Fibroblast of peridontal ligament (primary cell): ENCODE results near the gene C19orf53.
A peak's percentile ranks its signal among the peaks of the same experiment; 100 is the strongest.
"Not testable (repeated sequence)": the region's sequence is repeated elsewhere in the genome, so short reads cannot be mapped to it uniquely, and the experiment has no call there.

Source experiments
- DNase-seq: peaks from one replicate; pipeline ENCODE4 v3.0.0-alpha.2; 2010; ENCODE audit errors: extremely low read depth

The C19orf53 gene

DNA sequence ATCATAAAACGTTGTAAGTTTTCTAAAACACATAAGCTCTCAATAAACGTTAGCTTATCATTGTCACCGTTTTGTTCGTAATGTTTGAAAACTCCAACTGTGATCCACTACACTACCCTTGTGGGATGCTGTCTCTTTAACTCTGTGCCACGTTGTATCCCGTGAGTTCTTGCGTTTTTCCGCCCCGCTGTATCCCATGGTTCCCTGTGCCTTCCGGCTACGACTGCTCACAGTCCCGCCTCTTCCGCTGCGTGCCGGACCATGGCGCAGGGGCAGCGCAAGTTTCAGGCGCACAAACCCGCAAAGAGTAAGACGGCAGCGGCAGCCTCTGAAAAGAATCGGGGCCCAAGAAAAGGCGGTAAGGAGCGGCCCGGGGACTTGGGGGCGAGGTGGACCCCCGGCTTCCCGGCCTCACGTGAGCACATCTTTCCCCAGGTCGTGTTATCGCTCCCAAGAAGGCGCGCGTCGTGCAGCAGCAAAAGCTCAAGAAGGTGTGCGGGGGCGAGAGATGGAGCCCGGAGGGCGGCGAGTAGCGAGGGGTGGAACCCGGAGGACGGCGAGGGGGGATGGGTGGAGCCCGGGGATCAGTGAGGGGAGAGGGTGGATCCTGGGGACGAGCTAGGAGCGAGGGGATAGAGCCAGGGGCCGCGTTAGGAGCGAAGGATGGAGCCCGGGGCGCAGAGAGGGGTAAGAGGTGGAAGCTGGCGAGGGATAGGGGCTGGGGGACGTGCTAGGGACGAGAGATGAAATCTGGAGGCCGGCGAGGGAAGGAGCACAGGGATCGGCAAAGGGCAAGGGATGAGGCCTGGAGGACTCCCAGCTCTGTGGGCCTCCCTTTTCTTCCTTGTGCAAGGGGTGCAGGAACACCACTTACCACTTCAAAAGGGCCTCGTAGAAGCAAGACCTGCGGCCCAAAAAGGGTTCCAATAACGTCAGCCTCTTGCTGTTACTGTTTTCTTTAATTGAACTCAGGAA lies at the start of gene C19orf53:
C19orf53 (plus strand) TSS at position 240 of the 975 bp plus-strand sequence; CDS start at position 262, 22 bp downstream.
- peak; percentile 93 for DNase-seq

DNA sequence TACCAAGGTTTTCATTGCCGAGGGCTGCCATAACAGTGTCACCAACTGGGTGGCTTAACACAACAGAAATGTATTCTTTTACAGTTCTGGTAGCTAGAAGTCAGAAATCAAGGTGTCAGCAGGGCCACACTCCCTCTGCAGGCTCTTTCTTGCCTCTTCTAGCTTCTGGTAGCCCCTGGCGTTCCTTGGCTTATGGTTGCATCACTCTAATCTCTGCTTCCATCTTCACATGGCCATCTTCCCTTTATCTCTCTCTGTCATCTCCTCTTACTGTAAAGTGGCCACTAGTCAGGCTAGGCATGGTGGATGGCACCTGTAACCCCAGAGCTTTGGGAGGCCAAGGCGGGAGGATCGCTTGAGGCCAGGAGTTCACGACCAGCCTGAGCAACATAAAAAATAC lies 47.9 kb upstream of the C19orf53 start:
- no peak for DNase-seq

DNA sequence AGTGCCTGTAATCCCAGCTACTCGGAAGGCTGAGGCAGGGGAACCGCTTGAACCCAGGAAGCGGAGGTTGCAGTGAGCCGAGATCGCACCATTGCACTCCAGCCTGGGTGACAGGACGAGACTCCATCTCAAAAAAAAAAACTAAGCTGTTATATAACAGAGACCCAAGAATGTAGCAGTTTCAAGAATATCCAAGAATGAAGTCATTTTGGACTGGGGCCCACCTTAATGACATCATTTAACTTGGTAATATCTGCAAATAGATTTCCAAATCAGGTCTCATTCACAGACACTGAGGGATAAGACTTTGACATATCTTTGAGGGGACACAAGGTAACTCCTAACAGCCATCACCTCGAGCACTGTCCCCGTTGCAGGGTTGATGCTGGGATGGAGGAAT lies 46.5 kb upstream of the C19orf53 start:
- peak; percentile 90 for DNase-seq

GRCh38 chr19:13729859-13730258 lies 44.4 kb upstream of the C19orf53 start:
- peak; percentile 80 for DNase-seq

GRCh38 chr19:13731147-13731964 lies 42.9 kb upstream of the C19orf53 start:
- DNase-seq: peak; percentile 98

- DNase-seq: no peak
Observed at GRCh38 chr19:13732337-13732736, 41.9 kb upstream of the C19orf53 start.

DNA sequence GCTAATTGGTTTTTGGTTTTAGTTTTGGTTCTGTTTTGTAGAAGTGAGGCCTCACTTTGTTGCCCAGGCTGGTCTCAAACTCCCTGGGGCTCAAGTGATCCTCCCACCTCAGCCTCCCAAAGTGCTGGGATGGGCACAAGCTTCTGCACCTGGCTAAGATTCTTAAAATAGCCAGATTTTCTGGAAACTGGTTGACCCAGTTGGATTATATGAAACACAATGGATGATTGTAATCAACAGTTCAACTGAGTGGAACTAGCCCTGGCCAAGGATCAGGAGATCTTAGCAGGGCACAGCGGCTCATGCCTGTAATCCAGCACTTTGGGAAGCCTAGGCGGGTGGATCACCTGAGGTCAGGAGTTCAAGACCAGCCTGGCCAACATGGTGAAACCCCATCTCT lies 39.5 kb upstream of the C19orf53 start:
- no peak for DNase-seq

DNA sequence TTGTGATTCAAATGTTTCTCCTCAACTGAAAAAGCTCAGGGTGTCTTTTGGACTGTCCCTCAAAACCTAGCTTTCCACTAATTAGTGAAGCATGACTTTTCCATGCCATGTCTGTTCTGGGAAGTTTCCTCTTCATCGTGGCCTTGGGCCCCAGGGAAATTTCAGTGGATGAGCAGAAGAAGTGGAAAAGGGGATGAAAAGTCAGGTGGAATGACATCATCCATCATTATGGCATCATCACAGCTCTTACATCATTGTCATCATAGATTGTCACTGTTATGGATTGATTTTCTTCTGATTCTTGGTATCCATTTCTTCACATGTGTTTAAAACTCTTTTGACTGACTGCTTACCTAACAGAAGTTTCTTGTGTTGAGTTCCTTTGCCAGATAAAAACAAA lies 36.2 kb upstream of the C19orf53 start:
- DNase-seq: no peak

DNA sequence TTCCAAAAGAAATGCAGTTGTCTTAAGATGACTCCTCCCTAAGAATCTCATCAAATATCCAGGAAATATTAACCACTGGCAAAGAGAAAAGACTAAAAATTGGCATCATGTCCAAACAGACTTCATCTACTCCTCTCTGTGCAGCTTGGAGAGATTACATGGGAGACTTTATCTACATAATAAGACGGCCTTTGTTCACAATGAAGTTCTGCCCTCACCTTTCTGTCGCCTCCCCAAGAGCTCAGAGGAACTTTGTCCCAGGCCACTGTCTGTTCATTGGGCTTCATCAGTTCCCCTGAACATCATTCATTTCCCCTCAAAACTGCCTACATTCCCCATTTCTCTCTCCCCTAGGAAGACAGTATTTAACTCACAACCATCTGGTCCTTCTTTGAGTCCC lies 32.4 kb upstream of the C19orf53 start:
- no peak for DNase-seq

- DNase-seq: no peak
Observed at GRCh38 chr19:13742756-13743155, 31.5 kb upstream of the C19orf53 start.

- DNase-seq: no peak
Observed at GRCh38 chr19:13744174-13744573, 30.1 kb upstream of the C19orf53 start.

DNA sequence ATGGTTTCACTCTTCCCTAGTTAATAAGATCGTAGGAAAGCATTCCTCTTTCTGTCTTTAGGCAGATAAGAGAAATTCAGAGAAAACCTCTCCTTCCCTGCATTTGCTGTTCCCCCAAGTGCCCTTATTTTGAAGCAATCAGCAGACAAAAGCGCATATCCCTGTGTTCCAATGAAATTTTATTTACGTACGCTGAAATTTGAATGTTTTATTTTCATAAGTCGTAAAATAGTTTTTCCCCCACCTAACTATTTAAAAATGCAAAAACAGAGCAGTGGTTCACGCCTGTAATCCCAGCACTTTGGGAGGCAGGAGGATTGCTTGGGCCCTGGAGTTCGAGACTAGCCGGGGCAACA lies 27.2 kb upstream of the C19orf53 start:
- DNase-seq: no peak

DNA sequence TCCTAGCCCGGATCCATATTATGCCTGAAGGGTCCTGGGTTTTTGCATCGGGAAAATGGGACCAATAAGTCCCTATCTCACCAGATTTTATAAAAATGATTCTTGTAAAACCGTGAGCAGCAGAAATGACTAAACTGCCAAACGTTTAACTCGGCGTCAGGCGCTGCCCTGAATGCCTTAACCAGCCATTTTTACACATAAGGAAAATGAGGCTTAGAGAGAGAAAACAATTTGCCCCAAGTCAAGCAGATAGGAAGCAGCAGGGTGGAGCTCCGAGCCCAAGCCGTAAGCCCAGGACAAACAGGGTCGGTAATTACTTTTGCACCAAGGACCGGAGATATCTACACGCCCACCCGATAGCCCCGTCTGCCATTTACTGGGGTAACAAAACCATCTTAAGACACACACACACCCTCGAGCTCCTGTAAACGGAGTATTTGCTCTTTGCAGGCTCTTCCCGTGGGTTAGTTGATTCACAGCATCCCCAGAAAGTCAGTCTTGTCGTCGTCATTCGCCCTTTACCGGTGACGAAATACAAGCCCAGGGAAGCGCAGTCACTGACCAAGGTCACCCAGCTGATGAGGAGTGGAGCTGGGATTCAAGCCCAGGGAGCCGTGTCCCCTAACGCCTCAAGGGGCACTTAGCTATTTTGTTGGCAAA lies 26.0 kb upstream of the C19orf53 start:
- peak; percentile 55 for DNase-seq

DNA sequence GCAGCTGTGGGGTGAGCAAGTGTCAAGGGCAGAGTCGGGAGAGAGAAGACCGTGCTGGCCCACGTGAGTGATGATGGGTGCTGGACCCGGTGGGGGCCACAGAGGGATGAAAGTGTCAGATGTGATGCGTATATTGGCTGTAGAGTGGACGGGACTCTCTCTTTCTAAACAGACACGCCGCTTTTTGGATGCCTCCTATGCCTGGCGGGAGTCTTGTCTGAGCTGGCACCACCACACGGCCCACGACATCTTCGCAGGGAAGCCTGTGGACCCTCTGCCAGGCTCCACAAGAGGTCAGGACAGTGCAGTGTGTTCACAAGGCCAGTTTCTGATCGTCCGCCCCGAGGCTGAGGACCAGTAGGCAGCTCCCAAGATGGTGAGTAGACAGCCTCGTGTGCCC lies 22.8 kb upstream of the C19orf53 start:
- no peak for DNase-seq

DNA sequence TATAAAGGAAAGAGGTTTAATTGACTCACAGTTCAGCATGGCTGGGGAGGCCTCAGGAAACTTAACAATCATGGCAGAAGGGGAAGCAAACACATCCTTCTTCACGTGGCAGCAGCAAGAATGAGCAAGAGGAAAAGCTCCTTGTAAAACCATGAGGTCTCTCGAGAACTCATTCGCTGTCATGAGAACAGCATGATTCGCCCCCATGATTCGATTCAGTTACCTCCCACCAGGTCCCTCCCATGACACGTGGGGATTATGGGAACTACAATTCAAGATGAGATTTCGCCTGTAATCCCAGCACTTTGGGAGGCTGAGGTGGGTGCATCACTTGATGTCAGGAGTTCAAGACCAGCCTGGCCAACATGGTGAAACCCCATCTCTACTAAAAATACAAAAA lies 20.6 kb upstream of the C19orf53 start:
- not testable (repeated sequence) for DNase-seq

GRCh38 chr19:13756210-13756609 lies 18.0 kb upstream of the C19orf53 start:
- no peak for DNase-seq

GRCh38 chr19:13757805-13758772 lies 16.2 kb upstream of the C19orf53 start:
- no peak for DNase-seq

- no peak for DNase-seq
Observed at GRCh38 chr19:13758795-13759194, 15.5 kb upstream of the C19orf53 start.

DNA sequence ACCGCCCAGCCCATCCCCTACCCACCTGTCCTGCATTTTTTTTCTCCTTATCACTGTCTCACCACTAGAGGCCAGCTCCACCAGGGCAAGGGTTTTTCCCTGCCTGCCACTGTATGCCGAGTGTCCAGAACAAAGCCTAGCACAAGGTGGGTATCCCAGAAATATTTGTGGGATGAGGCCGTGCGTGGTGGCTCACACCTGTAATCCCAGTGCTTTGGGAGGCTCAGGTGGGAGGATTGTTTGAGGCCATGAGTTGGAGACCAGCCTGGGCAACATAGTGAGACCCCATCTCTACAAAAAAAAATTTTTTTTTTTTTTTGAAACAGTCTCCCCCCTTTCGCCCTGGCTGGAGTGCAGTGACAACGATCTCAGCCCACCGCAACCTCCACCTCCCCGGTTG lies 12.8 kb upstream of the C19orf53 start:
- DNase-seq: no peak

- DNase-seq: no peak
Observed at GRCh38 chr19:13762635-13763235, 11.5 kb upstream of the C19orf53 start.

DNA sequence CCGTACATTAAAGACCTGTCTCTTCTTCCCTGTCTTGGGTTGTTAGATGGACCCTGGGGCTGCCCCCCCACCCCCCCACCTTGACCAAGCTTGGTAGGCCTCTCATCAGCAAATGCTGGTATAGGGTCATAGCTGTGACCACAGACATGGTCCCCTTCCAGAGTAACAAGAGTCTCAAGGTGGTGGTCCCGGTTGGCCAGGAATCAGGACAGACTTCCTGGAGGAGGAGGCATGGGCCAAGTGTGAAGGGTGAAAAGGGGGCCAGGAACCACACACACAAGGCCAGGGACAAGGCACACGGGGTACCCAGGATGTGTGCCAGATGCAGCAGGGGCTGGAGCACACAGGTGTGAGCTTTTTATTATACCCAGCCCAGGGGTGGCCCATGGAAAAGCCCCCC lies 11.0 kb upstream of the C19orf53 start:
- no peak for DNase-seq
